ENCODE results near the gene SLC24A2.

GRCh38 chr9:19746223-19746622 is 42.6 kb downstream of the SLC24A2 start:
- TF ChIP-seq GLIS3 (CRISPR knock-in tag; IDR thresholded peaks at IDR 0.05) (no peak), PATZ1 (CRISPR knock-in tag; IDR thresholded peaks at IDR 0.05; ENCODE audit: borderline replicate concordance) (no peak), CSDC2 (CRISPR knock-in tag; IDR thresholded peaks at IDR 0.05) (no peak), ZNF8 (CRISPR knock-in tag; IDR thresholded peaks at IDR 0.05) (no peak), PPARA (CRISPR knock-in tag; IDR thresholded peaks at IDR 0.05; ENCODE audit: borderline replicate concordance) (no peak), ESRRG (CRISPR knock-in tag; IDR thresholded peaks at IDR 0.05) (no peak), ZFP3 (CRISPR knock-in tag; IDR thresholded peaks at IDR 0.05) (no peak)
